Fibroblast of skin of right quadriceps (primary cell): ENCODE data around the gene MCCD1.

ENCODE experiments used
- DNase-seq: peaks from one replicate; pipeline ENCODE4 v3.0.0-alpha.2; 2013

MCCD1 gene

GRCh38 chr6:31573239-31574105 is 44.7 kb downstream of the MCCD1 start:
- no peak for DNase-seq

- no peak for DNase-seq
Observed at GRCh38 chr6:31574106-31575061, 45.6 kb downstream of the MCCD1 start.

- DNase-seq: no peak
Observed at GRCh38 chr6:31575335-31575901, 46.7 kb downstream of the MCCD1 start, which contains the start of gene TNF. TNF (plus strand) TSS chr6:31575565; CDS start chr6:31575742, 177 bp downstream.

GRCh38 chr6:31575952-31576685 is 47.4 kb downstream of the MCCD1 start:
- DNase-seq: no peak

- no peak for DNase-seq
Observed at GRCh38 chr6:31576897-31577578, 48.3 kb downstream of the MCCD1 start.

GRCh38 chr6:31577579-31577966 is 48.8 kb downstream of the MCCD1 start:
- DNase-seq: no peak

GRCh38 chr6:31578184-31579118 is 49.7 kb downstream of the MCCD1 start:
- no peak for DNase-seq

GRCh38 chr6:31579119-31579505 is 50.4 kb downstream of the MCCD1 start:
- no peak for DNase-seq
